Caco-2 (cell line): ENCODE results near the gene GRK7. TPM values are rescaled to one million over a fixed set of nuclear protein-coding genes. Genes with fewer than 3 reads are reported as not detected.

Experiments
- BruUV-seq: library from RNA; stranded (reverse); fragments of 400-500 nt; replicated peaks from 2 replicates; lab custom pipeline; 2021; lab: Mats Ljungman, UMichigan
- CTCF ChIA-PET: fragments of 300-600 bp; sonication (Branson Sonifier 250); formaldehyde crosslinking; loops from one replicate; lab custom pipeline; 2022; ENCODE audit warnings: antibody characterized with exemption; lab: Charles Lee
- POLR2A ChIA-PET: fragments of 300-600 bp; sonication (Branson Sonifier 250); formaldehyde crosslinking; loops from one replicate; lab custom pipeline; 2022; ENCODE audit warnings: antibody characterized with exemption; lab: Charles Lee
- DNase-seq, 2 experiments: peaks; one replicate each; pipeline versions ENCODE4 v3.0.0 to v3.0.0-alpha.2; 2020 to 2022
- H3K27me3 ChIP-seq: replicated peaks from 2 replicates; pipeline ENCODE4 v1.6.0; 2011; ENCODE audit warnings: low read length; ENCODE audit not compliant: control insufficient read depth, insufficient read depth
- H3K36me3 ChIP-seq: 2 replicates; pipeline ENCODE4 v1.5.1; 2011; ENCODE audit warnings: low read length; ENCODE audit not compliant: control insufficient read depth, insufficient read depth
- H3K4me1 ChIP-seq: fragments of 250-450 bp; sonication (Bioruptor Pico); 2 replicates; pipeline ENCODE4 v1.5.1; 2020; ENCODE audit warnings: mild to moderate bottlenecking
- H3K4me3 ChIP-seq: 2 replicates; pipeline ENCODE4 v1.5.1; 2011; ENCODE audit warnings: low read depth, mild to moderate bottlenecking, control low read depth, low read length
- H3K9me3 ChIP-seq: fragments of 250-450 bp; sonication (Bioruptor Pico); 2 replicates; pipeline ENCODE4 v1.5.1; 2020; ENCODE audit warnings: mild to moderate bottlenecking, moderate library complexity
- H3K27ac Mint-ChIP-seq: one replicate; pipeline ENCODE4 v1.8.0; 2022; ENCODE audit warnings: mixed read lengths; ENCODE audit not compliant: unreplicated experiment
- H3K27me3 Mint-ChIP-seq: one replicate; pipeline ENCODE4 v1.8.0; 2022; ENCODE audit warnings: mixed read lengths; ENCODE audit not compliant: insufficient read depth, unreplicated experiment
- H3K36me3 Mint-ChIP-seq: one replicate; pipeline ENCODE4 v1.8.0; 2022; ENCODE audit warnings: mild to moderate bottlenecking, mixed read lengths; ENCODE audit not compliant: insufficient read depth, unreplicated experiment
- H3K4me1 Mint-ChIP-seq: one replicate; pipeline ENCODE4 v1.8.0; 2022; ENCODE audit warnings: low read depth, mixed read lengths; ENCODE audit not compliant: unreplicated experiment
- H3K4me3 Mint-ChIP-seq: one replicate; pipeline ENCODE4 v1.8.0; 2022; ENCODE audit warnings: mild to moderate bottlenecking, moderate library complexity, mixed read lengths; ENCODE audit not compliant: unreplicated experiment
- H3K9me3 Mint-ChIP-seq: one replicate; pipeline ENCODE4 v1.8.0; 2022; ENCODE audit warnings: mixed read lengths; ENCODE audit not compliant: unreplicated experiment
- CTCF ChIP-seq, 2 experiments: fragments of 200-600 bp in 1 of 2; IDR thresholded peaks; 1 replicate in 1 of 2; 2 replicates in 1 of 2; pipeline versions ENCODE4 v1.5.1 to v1.8.0; 2011 to 2022; ENCODE audit warnings: antibody characterized with exemption in 1 of 2, control low read depth in 1 of 2, inconsistent platforms in 1 of 2, low read depth in 1 of 2, low read length in 1 of 2, mild to moderate bottlenecking in 1 of 2, moderate library complexity in 1 of 2; ENCODE audit not compliant: insufficient read depth in 1 of 2, severe bottlenecking in 1 of 2, unreplicated experiment in 1 of 2
- intact Hi-C: fragments of 100-400 bp; cut with micrococcal nuclease; formaldehyde crosslinking; loops from one replicate; pipeline ENCODE4 v1.10.0; 2022; ENCODE audit not compliant: unreplicated experiment
- total RNA-seq: library from RNA; stranded (reverse); gene quantifications from 2 replicates; pipeline ENCODE4 v1.2.3, GENCODE V29; 2022

Gene GRK7
- total RNA-seq, 1 experiment from 2014 or later = not detected

DNA sequence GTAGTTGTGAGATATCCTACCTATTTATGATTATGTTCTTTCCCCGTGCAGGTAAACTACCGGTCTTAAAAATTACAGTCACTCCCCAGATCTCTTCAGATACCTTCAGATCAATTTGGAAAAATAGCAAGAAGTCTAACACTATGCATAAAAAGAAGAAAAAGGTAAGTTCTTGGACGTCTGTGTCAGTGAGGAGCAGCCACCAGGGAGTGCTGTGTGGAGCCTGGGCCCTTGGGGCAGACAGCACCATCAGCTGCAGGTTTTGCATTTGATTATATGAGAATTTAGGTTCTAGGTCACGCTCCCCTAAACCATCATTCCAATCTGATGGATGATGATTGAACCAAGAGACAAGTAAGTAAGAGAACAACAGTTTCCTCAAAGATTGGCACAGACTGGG is 34.0 kb upstream of the GRK7 start:
- CTCF ChIA-PET = no interaction called here
- no peaks in the 10 kb centered on the region for H3K27me3 ChIP-seq
- H3K4me3 ChIP-seq = no peak overlapping the region
- POLR2A ChIA-PET = no interaction called here
- no peaks in the 10 kb centered on the region for H3K9me3 Mint-ChIP-seq
- peaks cover 9% of the 10 kb centered on the region for H3K4me1 ChIP-seq
- peaks cover 9% of the 10 kb centered on the region for H3K4me1 Mint-ChIP-seq
- no peak for DNase-seq
- TF ChIP-seq CTCF (IDR thresholded peaks at IDR 0.05; ENCODE audit: insufficient read depth in 1 of 2, low read depth in 1 of 2, low read length in 1 of 2, severe bottlenecking in 1 of 2, unreplicated experiment in 1 of 2) = no peak
- H3K9me3 ChIP-seq = no peaks in the 10 kb centered on the region
- H3K27ac Mint-ChIP-seq = no peak overlapping the region
- H3K36me3 ChIP-seq = no peaks in the 10 kb centered on the region
- intact Hi-C loops = no loop called here
- no peaks in the 10 kb centered on the region for H3K36me3 Mint-ChIP-seq
- BruUV-seq = TSS peak; percentile 78
- H3K4me3 Mint-ChIP-seq = no peak overlapping the region
- H3K27me3 Mint-ChIP-seq = peaks cover 4% of the 10 kb centered on the region

GRCh38 chr3:141735176-141735575 is 28.0 kb upstream of the GRK7 start:
- Histone ChIP-seq H3K4me1 (peaks cover 16% of the 10 kb centered on the region), H3K9me3 (no peaks in the 10 kb centered on the region), H3K27me3 (no peaks in the 10 kb centered on the region), H3K4me3 (no peak overlapping the region), H3K36me3 (no peaks in the 10 kb centered on the region)
- H3K27me3 Mint-ChIP-seq = peaks cover 4% of the 10 kb centered on the region
- H3K27ac Mint-ChIP-seq = no peak overlapping the region
- ChIA-PET CTCF (interaction anchor here (0.6 kb wide), 1 partner anchor 584 kb away, joined by 3 read pairs; no protein-coding TSS in a partner anchor), POLR2A (no interaction called here)
- intact Hi-C loops = no loop called here
- H3K4me3 Mint-ChIP-seq = no peak overlapping the region
- no peak for DNase-seq
- H3K4me1 Mint-ChIP-seq = no peaks in the 10 kb centered on the region
- BruUV-seq = no TSS peak
- no peaks in the 10 kb centered on the region for H3K9me3 Mint-ChIP-seq
- H3K36me3 Mint-ChIP-seq = peaks cover 6% of the 10 kb centered on the region
- TF ChIP-seq CTCF (IDR thresholded peaks at IDR 0.05; ENCODE audit: insufficient read depth in 1 of 2, low read depth in 1 of 2, low read length in 1 of 2, severe bottlenecking in 1 of 2, unreplicated experiment in 1 of 2) = no peak

DNA sequence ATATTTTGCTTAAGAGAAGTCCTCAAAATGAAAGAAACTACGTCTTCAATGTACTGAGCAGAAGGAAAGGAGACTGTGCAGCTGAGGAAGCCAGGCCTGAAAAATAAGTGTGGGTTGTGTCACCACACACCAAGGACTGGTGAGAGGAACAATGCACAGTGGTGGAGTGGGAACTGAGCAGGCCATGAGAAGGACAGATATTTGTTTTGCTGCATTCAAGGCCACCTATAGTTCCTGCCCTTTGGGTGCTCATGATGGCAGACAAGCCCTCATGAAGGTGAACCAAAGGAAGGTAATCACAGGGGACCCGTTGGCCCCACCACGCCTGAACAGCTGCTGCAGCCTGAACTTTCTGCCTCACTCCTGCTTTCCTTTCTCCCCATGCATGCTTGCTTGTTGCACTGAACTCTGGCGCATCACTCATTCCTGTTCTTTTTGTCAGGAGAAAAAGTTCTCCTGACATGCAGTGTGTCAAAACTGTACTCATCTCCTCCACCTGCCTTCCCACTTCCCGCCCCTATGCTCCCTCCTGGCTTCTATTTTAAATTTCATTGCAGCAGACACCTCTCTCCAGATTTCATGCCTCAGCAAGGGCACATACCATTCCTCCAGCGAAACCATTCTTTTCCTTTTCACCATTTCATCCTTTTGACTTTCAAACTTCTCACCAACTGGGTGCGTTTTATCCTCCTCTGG is 27.3 kb upstream of the GRK7 start:
- intact Hi-C loops = no loop called here
- H3K9me3 ChIP-seq = no peaks in the 10 kb centered on the region
- Mint-ChIP-seq H3K27ac (peak overlapping the region; percentile 1), H3K36me3 (peaks cover 6% of the 10 kb centered on the region), H3K27me3 (peaks cover 4% of the 10 kb centered on the region), H3K9me3 (no peaks in the 10 kb centered on the region), H3K4me3 (no peak overlapping the region), H3K4me1 (no peaks in the 10 kb centered on the region)
- H3K4me3 ChIP-seq = no peak overlapping the region
- H3K4me1 ChIP-seq = peaks cover 20% of the 10 kb centered on the region
- ChIA-PET CTCF (no interaction called here), POLR2A (no interaction called here)
- no peak for TF ChIP-seq CTCF (IDR thresholded peaks at IDR 0.05; ENCODE audit: insufficient read depth in 1 of 2, low read depth in 1 of 2, low read length in 1 of 2, severe bottlenecking in 1 of 2, unreplicated experiment in 1 of 2)
- no peak for DNase-seq
- H3K27me3 ChIP-seq = no peaks in the 10 kb centered on the region
- no peaks in the 10 kb centered on the region for H3K36me3 ChIP-seq
- no TSS peak for BruUV-seq
